Ovary (tissue), 3 donors: ENCODE measurements around the gene FGF6.

Experiments
- CTCF ChIP-seq, 3 donors: fragments of 450-650 bp in 2 of 3; fragments of 200-600 bp in 1 of 3; IDR thresholded peaks; one replicate each; pipeline versions ENCODE4 v1.5.1 to v1.8.0; 2016 to 2022; ENCODE audit warnings: antibody characterized with exemption in 3 of 3, mild to moderate bottlenecking in 1 of 3
- POLR2A ChIP-seq: fragments of 450-650 bp; IDR thresholded peaks from one replicate; pipeline ENCODE4 v1.6.1; 2017; ENCODE audit warnings: antibody characterized with exemption, mild to moderate bottlenecking, moderate library complexity
- donor health status: DM: no; HTN: no; CAD: no.

- no peak for TF ChIP-seq POLR2A
- TF ChIP-seq CTCF (IDR thresholded peaks at IDR 0.05), result no peak
These were observed 720 bp upstream of the FGF6 start for GRCh38 chr12:4446335-4446734.
